SU-DHL-6 (cell line): ENCODE measurements around the gene PRKCA.

Experiments used
- H2AFZ ChIP-seq: fragments of 200-600 bp; sonication (generic); 2 replicates; pipeline ENCODE4 v1.6.1; 2014; ENCODE audit warnings: low read depth, mild to moderate bottlenecking, moderate library complexity, mixed read lengths, antibody characterized with exemption, low read length; ENCODE audit not compliant: severe bottlenecking
- H3F3A ChIP-seq: fragments of 200-600 bp; shearing (Covaris generic); 2 replicates; pipeline ENCODE4 v1.6.0; 2016; ENCODE audit warnings: antibody characterized with exemption, mild to moderate bottlenecking; ENCODE audit not compliant: insufficient read depth
- H3K27ac ChIP-seq: fragments of 200-600 bp; sonication (generic); 2 replicates; pipeline ENCODE4 v1.5.1; 2016; ENCODE audit warnings: low read depth, mild to moderate bottlenecking, low read length, moderate library complexity, mixed read lengths
- H3K27me3 ChIP-seq: fragments of 200-600 bp; sonication (generic), shearing (Covaris generic); 2 replicates; pipeline ENCODE4 v1.6.0; 2014; ENCODE audit warnings: mild to moderate bottlenecking, low read length
- H3K36me3 ChIP-seq: fragments of 200-600 bp; sonication (generic); 2 replicates; pipeline ENCODE4 v1.6.1; 2014; ENCODE audit warnings: mild to moderate bottlenecking, low read length, mixed read lengths
- H3K4me2 ChIP-seq: fragments of 300-600, 200-600 bp; shearing (Covaris generic), sonication (generic); 2 replicates; pipeline ENCODE4 v1.6.0; 2014; ENCODE audit warnings: low read length, low read depth, mild to moderate bottlenecking; ENCODE audit not compliant: poor library complexity, severe bottlenecking
- H3K4me3 ChIP-seq: fragments of 200-600 bp; sonication (generic); 2 replicates; pipeline ENCODE4 v1.5.1; 2014; ENCODE audit warnings: antibody characterized with exemption, low read length, mild to moderate bottlenecking, mixed read lengths; ENCODE audit not compliant: insufficient read depth, poor library complexity, severe bottlenecking
- H3K79me2 ChIP-seq: fragments of 200-600 bp; sonication (generic); 2 replicates; pipeline ENCODE4 v1.6.1; 2014; ENCODE audit warnings: mild to moderate bottlenecking, low read length, moderate library complexity; ENCODE audit not compliant: insufficient read depth
- H3K9ac ChIP-seq: fragments of 200-600 bp; sonication (generic); 2 replicates; pipeline ENCODE4 v1.7.0; 2014; ENCODE audit warnings: mild to moderate bottlenecking, low read length
- H3K9me2 ChIP-seq: fragments of 200-600 bp; sonication (generic); replicated peaks from 2 replicates; pipeline ENCODE4 v1.6.1; 2014; ENCODE audit warnings: low read length; ENCODE audit not compliant: insufficient read depth
- H3K9me3 ChIP-seq: fragments of 200-600 bp; sonication (generic); 2 replicates; pipeline ENCODE4 v1.6.1; 2014; ENCODE audit warnings: low read length, mixed read lengths; ENCODE audit not compliant: insufficient read depth
- H4K20me1 ChIP-seq: fragments of 200-600 bp; sonication (generic); 2 replicates; pipeline ENCODE4 v1.6.1; 2014; ENCODE audit warnings: low read depth, mild to moderate bottlenecking, antibody characterized with exemption, low read length, moderate library complexity, mixed read lengths
- EZH2phosphoT487 ChIP-seq: fragments of 200-600 bp; sonication (generic), shearing (Covaris generic); conservative IDR thresholded peaks from 2 replicates; pipeline ENCODE4 v1.6.1; 2018; ENCODE audit warnings: mild to moderate bottlenecking, antibody characterized with exemption, low read length, moderate library complexity, mixed read lengths
- TF ChIP-seq, protein P1 (sequence below): fragments of 200-600 bp; sonication (generic); IDR thresholded peaks from one replicate; pipeline ENCODE4 v1.5.1; 2017; ENCODE audit warnings: antibody characterized with exemption, mild to moderate bottlenecking, low read length, moderate library complexity; ENCODE audit not compliant: insufficient read depth, poor library complexity, severe bottlenecking

PRKCA gene

DNA sequence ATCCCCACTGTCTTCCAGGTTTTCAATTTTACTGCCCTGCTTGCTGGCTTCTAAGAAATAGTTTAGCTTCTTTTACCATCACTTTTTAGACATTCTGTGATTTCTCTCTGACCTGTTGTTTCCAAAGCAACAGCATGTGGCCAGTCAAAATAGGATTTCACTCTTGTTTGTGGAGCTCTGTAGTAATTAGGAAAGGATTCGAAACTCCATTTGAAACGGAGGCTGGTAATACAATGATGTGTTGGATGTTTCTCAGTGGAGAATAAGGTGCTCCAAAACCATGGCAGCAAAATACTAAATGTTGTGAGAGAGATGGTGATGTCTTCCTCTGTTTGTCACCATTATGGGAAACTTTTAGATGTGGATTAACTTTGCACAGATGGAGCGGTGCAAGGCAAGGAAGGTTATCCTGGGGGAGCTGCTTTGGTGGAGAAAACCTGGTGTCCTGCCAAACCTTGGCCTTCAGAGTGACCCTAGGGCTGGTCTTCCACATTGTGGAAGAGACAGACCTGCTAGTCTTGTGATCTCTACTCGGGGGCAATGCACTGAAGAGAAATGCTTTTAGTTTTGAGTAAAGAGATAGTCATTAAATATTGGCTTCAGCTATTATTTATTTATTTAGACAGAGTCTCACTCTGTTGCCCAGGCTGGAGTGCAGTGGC lies 79.4 kb downstream of the PRKCA start:
- H3K9me3 ChIP-seq = no peaks in the 10 kb centered on the region
- peaks cover 96% of the 10 kb centered on the region for H3K79me2 ChIP-seq
- H3K4me2 ChIP-seq = no peak overlapping the region
- no peaks in the 10 kb centered on the region for H3K36me3 ChIP-seq
- H3K27me3 ChIP-seq = no peaks in the 10 kb centered on the region
- no peak overlapping the region for H3K9ac ChIP-seq
- H3K4me3 ChIP-seq = no peak overlapping the region
- no peaks in the 10 kb centered on the region; the same call in none of the 2 replicates for H3F3A ChIP-seq
- H3K9me2 ChIP-seq = no peaks in the 10 kb centered on the region
- H4K20me1 ChIP-seq = peaks cover 15% of the 10 kb centered on the region
- no peak overlapping the region for H2AFZ ChIP-seq
- TF ChIP-seq, protein P1, sequence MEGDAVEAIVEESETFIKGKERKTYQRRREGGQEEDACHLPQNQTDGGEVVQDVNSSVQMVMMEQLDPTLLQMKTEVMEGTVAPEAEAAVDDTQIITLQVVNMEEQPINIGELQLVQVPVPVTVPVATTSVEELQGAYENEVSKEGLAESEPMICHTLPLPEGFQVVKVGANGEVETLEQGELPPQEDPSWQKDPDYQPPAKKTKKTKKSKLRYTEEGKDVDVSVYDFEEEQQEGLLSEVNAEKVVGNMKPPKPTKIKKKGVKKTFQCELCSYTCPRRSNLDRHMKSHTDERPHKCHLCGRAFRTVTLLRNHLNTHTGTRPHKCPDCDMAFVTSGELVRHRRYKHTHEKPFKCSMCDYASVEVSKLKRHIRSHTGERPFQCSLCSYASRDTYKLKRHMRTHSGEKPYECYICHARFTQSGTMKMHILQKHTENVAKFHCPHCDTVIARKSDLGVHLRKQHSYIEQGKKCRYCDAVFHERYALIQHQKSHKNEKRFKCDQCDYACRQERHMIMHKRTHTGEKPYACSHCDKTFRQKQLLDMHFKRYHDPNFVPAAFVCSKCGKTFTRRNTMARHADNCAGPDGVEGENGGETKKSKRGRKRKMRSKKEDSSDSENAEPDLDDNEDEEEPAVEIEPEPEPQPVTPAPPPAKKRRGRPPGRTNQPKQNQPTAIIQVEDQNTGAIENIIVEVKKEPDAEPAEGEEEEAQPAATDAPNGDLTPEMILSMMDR = no peak
- TF ChIP-seq EZH2phosphoT487 = no peak
- no peak overlapping the region for H3K27ac ChIP-seq

GRCh38 chr17:66383333-66383732 lies 80.9 kb downstream of the PRKCA start:
- no peaks in the 10 kb centered on the region; the same call in none of the 2 replicates for H3F3A ChIP-seq
- H2AFZ ChIP-seq = no peak overlapping the region
- no peak overlapping the region for H3K4me3 ChIP-seq
- H3K9me3 ChIP-seq = no peaks in the 10 kb centered on the region
- H3K27me3 ChIP-seq = no peaks in the 10 kb centered on the region
- peaks cover 15% of the 10 kb centered on the region for H4K20me1 ChIP-seq
- H3K9me2 ChIP-seq = no peaks in the 10 kb centered on the region
- no peak overlapping the region for H3K9ac ChIP-seq
- H3K36me3 ChIP-seq = no peaks in the 10 kb centered on the region
- H3K27ac ChIP-seq = no peak overlapping the region
- H3K4me2 ChIP-seq = no peak overlapping the region
- TF ChIP-seq, protein P1 = no peak
- TF ChIP-seq EZH2phosphoT487 = no peak
- H3K79me2 ChIP-seq = peaks cover 99% of the 10 kb centered on the region

DNA sequence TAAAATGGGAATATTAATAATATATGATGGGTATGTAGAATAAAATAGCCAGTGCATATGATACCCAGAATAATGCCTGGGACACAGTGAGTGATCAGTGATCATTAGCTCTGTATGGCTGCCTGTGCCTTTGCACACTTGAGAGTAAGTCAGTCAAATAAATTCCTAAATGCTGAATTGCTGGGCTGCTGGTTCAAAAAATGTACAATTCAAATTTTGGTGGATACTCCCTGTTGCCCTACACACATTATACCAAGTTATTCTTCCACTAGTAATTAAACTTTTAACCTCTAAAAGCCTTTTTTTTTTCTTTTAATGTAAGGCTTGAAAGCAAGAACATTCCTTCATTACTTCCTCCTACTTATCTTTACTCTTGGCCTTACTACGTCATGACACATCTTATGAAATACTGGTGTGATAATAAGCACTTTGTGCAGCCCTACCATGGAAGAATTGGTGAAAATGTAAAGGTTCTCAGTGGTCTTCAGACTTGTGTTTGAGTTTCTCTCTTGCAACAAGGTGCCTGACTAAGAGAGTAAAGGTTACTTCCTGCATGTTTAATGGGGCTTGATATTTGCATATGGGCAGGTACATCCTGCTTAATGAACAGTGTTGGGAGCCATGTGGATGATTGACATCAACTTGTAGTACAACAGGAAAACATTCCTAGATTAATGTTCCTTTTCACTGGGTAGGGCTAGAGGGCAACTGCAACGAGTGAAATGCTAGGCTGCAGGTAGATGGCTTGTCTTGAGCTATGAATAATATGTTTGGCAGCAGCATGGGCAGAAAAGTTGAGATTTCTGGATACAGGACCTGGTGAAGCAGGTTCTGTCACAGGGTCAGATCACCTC lies 84.3 kb downstream of the PRKCA start:
- TF ChIP-seq, protein P1 = no peak
- TF ChIP-seq EZH2phosphoT487 = no peak
- Histone ChIP-seq H3K79me2 (peaks cover 97% of the 10 kb centered on the region), H3K27ac (peak overlapping the region; percentile 13; the same call in 1 of the 2 replicates), H3K36me3 (no peaks in the 10 kb centered on the region), H3K9me2 (no peaks in the 10 kb centered on the region), H4K20me1 (peaks cover 6% of the 10 kb centered on the region; the same call in 1 of the 2 replicates), H3K27me3 (no peaks in the 10 kb centered on the region), H2AFZ (no peak overlapping the region), H3K9me3 (no peaks in the 10 kb centered on the region), H3F3A (no peaks in the 10 kb centered on the region), H3K4me2 (peak overlapping the region; percentile 1), H3K4me3 (no peak overlapping the region), H3K9ac (no peak overlapping the region)
